Glomerular endothelial cell (primary cell): ENCODE measurements around the gene ZNF862. TPM values are rescaled to one million over a fixed set of nuclear protein-coding genes. Genes with fewer than 3 reads are reported as not detected.

Experiments
- total RNA-seq: library from RNA; depleted of rRNA; stranded (reverse); fragments of >200 nt; gene quantifications from 2 replicates; pipeline ENCODE4 v1.2.3, GENCODE V29; 2015

Gene ZNF862
- total RNA-seq, 1 donor from 2014 or later, result 18.1 TPM

Other genes with a start within 250 kb of the ZNF862 start
- 3.9 and 6.8 TPM in 2 replicates for gene ZNF467, start 64.8 kb upstream of the ZNF862 start, total RNA-seq
- gene ATP6V0E2, start 35.6 kb downstream of the ZNF862 start, total RNA-seq, result 29.1 and 39.7 TPM in 2 replicates